IMR-90 (cell line): ENCODE data around the gene FAM32A. TPM values are rescaled to one million over a fixed set of nuclear protein-coding genes. Genes with fewer than 3 reads are reported as not detected.

Experiments
- ATAC-seq: fragments of 200-7000 bp; cut with Tn5 transposase; 2 replicates; pipeline ENCODE4 v1.9.1; 2020; ENCODE audit warnings: low read depth, mild to moderate bottlenecking, moderate library complexity
- BruUV-seq: library from RNA; stranded (reverse); fragments of 400-500 nt; replicated peaks from 2 replicates; lab custom pipeline; 2021; lab: Mats Ljungman, UMichigan
- CTCF ChIA-PET: fragments of 300-600 bp; formaldehyde crosslinking; extraction: SDS; loops from one replicate; lab custom pipeline; 2021; ENCODE audit warnings: antibody characterized with exemption; lab: Yijun Ruan, JAX
- POLR2A ChIA-PET: fragments of 300-600 bp; sonication (Branson Sonifier 250); formaldehyde crosslinking; loops from one replicate; lab custom pipeline; 2022; ENCODE audit warnings: antibody characterized with exemption; ENCODE audit not compliant: unreplicated experiment; lab: Charles Lee
- DNase-seq: peaks from one replicate; pipeline ENCODE4 v3.0.0; 2013
- H2AFZ ChIP-seq: replicated peaks from 2 replicates; pipeline ENCODE3; 2013; ENCODE audit warnings: low read length, mild to moderate bottlenecking; ENCODE audit not compliant: poor library complexity
- H2AK5ac ChIP-seq: 2 replicates; pipeline ENCODE4 v1.6.1; 2013; ENCODE audit warnings: low read depth, low read length, inconsistent platforms
- H2AK9ac ChIP-seq: replicated peaks from 2 replicates; pipeline ENCODE3; 2013; ENCODE audit warnings: mild to moderate bottlenecking, low read depth, low read length, moderate library complexity; ENCODE audit not compliant: poor library complexity
- H2BK120ac ChIP-seq: 2 replicates; pipeline ENCODE4 v1.6.1; 2013; ENCODE audit warnings: low read depth, low read length, inconsistent platforms
- H2BK15ac ChIP-seq: 3 replicates; pipeline ENCODE4 v1.6.1; 2013; ENCODE audit warnings: low read depth, low read length, inconsistent platforms
- H2BK20ac ChIP-seq: 2 replicates; pipeline ENCODE4 v1.6.1; 2013; ENCODE audit warnings: low read depth, mild to moderate bottlenecking, inconsistent platforms, low read length, moderate library complexity
- H2BK5ac ChIP-seq: 2 replicates; pipeline ENCODE4 v1.6.1; 2013; ENCODE audit warnings: mild to moderate bottlenecking, low read depth, low read length, inconsistent platforms; ENCODE audit not compliant: poor library complexity, severe bottlenecking
- H3K14ac ChIP-seq: replicated peaks from 2 replicates; pipeline ENCODE4 v1.6.1; 2013; ENCODE audit warnings: low read depth, low read length, inconsistent platforms
- H3K18ac ChIP-seq: 2 replicates; pipeline ENCODE4 v1.6.1; 2013; ENCODE audit warnings: low read depth, low read length, control low read depth
- H3K23ac ChIP-seq: 2 replicates; pipeline ENCODE4 v1.6.1; 2013; ENCODE audit warnings: low read depth, low read length, inconsistent platforms
- H3K27ac ChIP-seq: 2 replicates; pipeline ENCODE4 v1.5.1; 2013; ENCODE audit warnings: mild to moderate bottlenecking, control low read depth, low read length; ENCODE audit not compliant: insufficient read depth
- H3K27me3 ChIP-seq: 2 replicates; pipeline ENCODE4 v1.6.1; 2013; ENCODE audit warnings: low read length; ENCODE audit not compliant: control insufficient read depth, insufficient read depth
- H3K36me3 ChIP-seq: 2 replicates; pipeline ENCODE4 v1.6.1; 2013; ENCODE audit warnings: low read length, mixed read lengths; ENCODE audit not compliant: control insufficient read depth, insufficient read depth
- H3K4ac ChIP-seq: 2 replicates; pipeline ENCODE4 v1.6.1; 2013; ENCODE audit warnings: low read depth, low read length, inconsistent platforms
- H3K4me1 ChIP-seq: 2 replicates; pipeline ENCODE4 v1.6.1; 2013; ENCODE audit warnings: low read length, mixed read lengths; ENCODE audit not compliant: control insufficient read depth, insufficient read depth
- H3K4me2 ChIP-seq: 2 replicates; pipeline ENCODE4 v1.6.1; 2013; ENCODE audit warnings: low read depth, mild to moderate bottlenecking, control low read depth, low read length, moderate library complexity
- H3K4me3 ChIP-seq: 2 replicates; pipeline ENCODE4 v1.5.1; 2013; ENCODE audit warnings: low read depth, mild to moderate bottlenecking, control low read depth, low read length, moderate library complexity; ENCODE audit not compliant: insufficient read depth
- H3K56ac ChIP-seq: 2 replicates; pipeline ENCODE4 v1.6.1; 2013; ENCODE audit warnings: low read length, inconsistent platforms; ENCODE audit not compliant: insufficient read depth; ENCODE audit errors: extremely low read depth
- H3K79me1 ChIP-seq, 2 experiments: 2 replicates each; pipeline ENCODE4 v1.6.1; 2013; ENCODE audit warnings: low read length in 2 of 2, inconsistent platforms in 1 of 2, low read depth in 1 of 2
- H3K9ac ChIP-seq: 2 replicates; pipeline ENCODE4 v1.6.1; 2013; ENCODE audit warnings: low read depth, low read length, control low read depth
- H3K9me1 ChIP-seq: 2 replicates; pipeline ENCODE4 v1.6.1; 2013; ENCODE audit warnings: low read length, inconsistent platforms; ENCODE audit not compliant: insufficient read depth
- H3K9me3 ChIP-seq: 2 replicates; pipeline ENCODE4 v1.6.1; 2013; ENCODE audit warnings: low read length; ENCODE audit not compliant: control insufficient read depth, insufficient read depth
- H4K20me1 ChIP-seq: 2 replicates; pipeline ENCODE4 v1.6.1; 2013; ENCODE audit warnings: low read length, inconsistent platforms; ENCODE audit not compliant: insufficient read depth
- H4K5ac ChIP-seq: 2 replicates; pipeline ENCODE4 v1.6.1; 2013; ENCODE audit warnings: mild to moderate bottlenecking, low read depth, low read length, control low read depth
- H4K8ac ChIP-seq, 2 experiments: 2 replicates each; pipeline ENCODE4 v1.6.1; 2013; ENCODE audit warnings: low read depth in 2 of 2, low read length in 2 of 2, control low read depth in 1 of 2, inconsistent platforms in 1 of 2
- H4K91ac ChIP-seq: 2 replicates; pipeline ENCODE4 v1.6.1; 2013; ENCODE audit warnings: low read depth, low read length, inconsistent platforms; ENCODE audit not compliant: insufficient read depth
- CHD1 ChIP-seq: IDR thresholded peaks from 2 replicates; pipeline ENCODE4 v1.6.1; 2012; ENCODE audit warnings: low read depth, low read length, improper control_type of control experiment
- CTCF ChIP-seq: conservative IDR thresholded peaks from 2 replicates; pipeline ENCODE4 v1.5.1; 2012; ENCODE audit warnings: mild to moderate bottlenecking, low read depth, low read length, improper control_type of control experiment
- FOS ChIP-seq: fragments of 150-350 bp; IDR thresholded peaks from 2 replicates; pipeline ENCODE4 v1.6.1; 2016; ENCODE audit warnings: low read depth, low read length
- POLR2A ChIP-seq: IDR thresholded peaks from 2 replicates; pipeline ENCODE4 v1.6.1; 2012; ENCODE audit warnings: mild to moderate bottlenecking, low read depth, low read length
- RCOR1 ChIP-seq: IDR thresholded peaks from 2 replicates; pipeline ENCODE4 v1.6.1; 2012; ENCODE audit warnings: mild to moderate bottlenecking, low read length, improper control_type of control experiment; ENCODE audit not compliant: insufficient replicate concordance
- WGBS, 2 experiments: methylation state at CpG; one replicate each; pipeline versions ENCODE4 v1.1.5 to v1.1.7; 2013; ENCODE audit warnings: missing lambda C conversion rate in 2 of 2; ENCODE audit not compliant: insufficient read length in 1 of 2; ENCODE audit errors: extremely low coverage in 2 of 2; 5-methylcytosine and 5-hydroxymethylcytosine counted together
- dilution Hi-C: fragments of 300-500 bp; cut with HindIII; formaldehyde crosslinking; loops from one replicate; pipeline ENCODE4 v1.14.3; 2018; ENCODE audit warnings: low sequenced_read_pairs; ENCODE audit not compliant: unreplicated experiment
- in situ Hi-C: fragments of 300-500 bp; cut with MboI; formaldehyde crosslinking; loops from 3 replicates; pipeline ENCODE4 v1.14.3; 2019; ENCODE audit warnings: low sequenced_read_pairs, inconsistent platforms, mixed read lengths
- intact Hi-C: fragments of 100-400 bp; cut with micrococcal nuclease; formaldehyde crosslinking; loops from 2 replicates; pipeline ENCODE4 v1.10.0; 2022
- polyA plus RNA-seq, 3 experiments: library from polyadenylated mRNA; depleted of rRNA; stranded (reverse); fragments of >200 nt; gene quantifications; 2 replicates each; pipeline ENCODE4 v1.2.3, GENCODE V29; 2012; ENCODE audit warnings: low replicate concordance in 1 of 3
- total RNA-seq: library from RNA; depleted of rRNA; stranded (reverse); fragments of >200 nt; gene quantifications from 2 replicates; pipeline ENCODE4 v1.2.3, GENCODE V29; 2012

Gene FAM32A
- total and polyA plus RNA-seq, 2 of the 4 experiments (the other 2 are of a cell fraction), result 99.5 to 130 TPM

GRCh38 chr19:16203256-16204004 is 18.2 kb downstream of the FAM32A start:
- Histone ChIP-seq H3K4me3 (no peak overlapping the region), H2AK9ac (no peak overlapping the region), H4K5ac (no peak overlapping the region), H4K91ac (no peak overlapping the region), H2BK20ac (no peak overlapping the region), H3K79me1 (peaks cover 32 to 86% of the 10 kb centered on the region in 2 experiments), H4K8ac (no peak overlapping the region), H3K27me3 (no peaks in the 10 kb centered on the region), H3K4ac (no peak overlapping the region), H3K4me1 (peaks cover 11% of the 10 kb centered on the region), H3K23ac (no peak overlapping the region), H4K20me1 (peaks cover 47% of the 10 kb centered on the region), H3K9me3 (no peaks in the 10 kb centered on the region), H3K9ac (no peak overlapping the region), H2BK15ac (no peak overlapping the region), H2BK5ac (no peak overlapping the region), H3K4me2 (no peak overlapping the region), H3K18ac (no peak overlapping the region), H3K27ac (no peak overlapping the region), H2AK5ac (no peak overlapping the region), H2BK120ac (no peak overlapping the region), H2AFZ (no peak overlapping the region), H3K9me1 (peaks cover 24% of the 10 kb centered on the region), H3K14ac (no peak overlapping the region), H3K56ac (no peak overlapping the region), H3K36me3 (peaks cover 68% of the 10 kb centered on the region)
- CTCF ChIA-PET, result no interaction called here
- intact Hi-C loops (no loop called here), in situ Hi-C loops (no loop called here), dilution Hi-C loops (no loop called here)
- POLR2A ChIA-PET, result no interaction called here
- ATAC-seq, result no peak
- WGBS, 2 experiments, result 100% methylated on average over 1 of the region's 19 CpGs; no CpG with 5 or more reads in 1 of the 2 experiments
- no TSS peak for BruUV-seq
- no peak for TF ChIP-seq FOS
- TF ChIP-seq CTCF, result no peak
- no peak for TF ChIP-seq RCOR1
- no peak for TF ChIP-seq POLR2A
- TF ChIP-seq CHD1, result no peak
- DNase-seq, result no peak
